Upper lobe of right lung (tissue), 1 donor: Measurements from ENCODE around the gene GRK5. TPM values are rescaled to one million over a fixed set of nuclear protein-coding genes. Genes with fewer than 3 reads are reported as not detected.
A peak's percentile ranks its signal among the peaks of the same experiment; 100 is the strongest.

Experiments
- ATAC-seq: fragments of 200-7000 bp; cut with Tn5 transposase; one replicate; pipeline ENCODE4 v1.9.1; 2020; ENCODE audit warnings: mild to moderate bottlenecking, moderate library complexity
- DNase-seq: peaks from one replicate; pipeline ENCODE4 v3.0.0-alpha.2; 2020
- H3K27ac ChIP-seq: fragments of 200-600 bp; one replicate; pipeline ENCODE4 v1.8.0; 2022
- H3K27me3 ChIP-seq: fragments of 200-600 bp; one replicate; pipeline ENCODE4 v1.8.0; 2022; ENCODE audit warnings: mild to moderate bottlenecking
- H3K36me3 ChIP-seq: fragments of 200-600 bp; one replicate; pipeline ENCODE4 v1.8.0; 2022
- H3K4me1 ChIP-seq: fragments of 200-600 bp; one replicate; pipeline ENCODE4 v1.8.0; 2022
- H3K4me3 ChIP-seq: fragments of 200-600 bp; one replicate; pipeline ENCODE4 v1.8.0; 2022; ENCODE audit warnings: mild to moderate bottlenecking
- H3K9me3 ChIP-seq: fragments of 200-600 bp; one replicate; pipeline ENCODE4 v1.8.0; 2022
- CTCF ChIP-seq: fragments of 200-600 bp; IDR thresholded peaks from one replicate; pipeline ENCODE4 v1.8.0; 2022; ENCODE audit warnings: antibody characterized with exemption
- intact Hi-C: fragments of 100-400 bp; cut with DNase I; formaldehyde crosslinking; loops from one replicate; pipeline ENCODE4 v1.11.0; 2022
- total RNA-seq: library from RNA; stranded (reverse); fragmentation: NEBNext Ultra II Directional; extraction: Animal tissue kit (Norgen Biotek cat#: 25700); gene quantifications from one replicate; pipeline ENCODE4 v1.2.1, GENCODE V29; 2021
- donor health status: DM: no; HTN: yes; CAD: no; lungs with severe emphysema.

GRK5 gene
- total RNA-seq, 1 donor from 2014 or later = 83.5 TPM

DNA sequence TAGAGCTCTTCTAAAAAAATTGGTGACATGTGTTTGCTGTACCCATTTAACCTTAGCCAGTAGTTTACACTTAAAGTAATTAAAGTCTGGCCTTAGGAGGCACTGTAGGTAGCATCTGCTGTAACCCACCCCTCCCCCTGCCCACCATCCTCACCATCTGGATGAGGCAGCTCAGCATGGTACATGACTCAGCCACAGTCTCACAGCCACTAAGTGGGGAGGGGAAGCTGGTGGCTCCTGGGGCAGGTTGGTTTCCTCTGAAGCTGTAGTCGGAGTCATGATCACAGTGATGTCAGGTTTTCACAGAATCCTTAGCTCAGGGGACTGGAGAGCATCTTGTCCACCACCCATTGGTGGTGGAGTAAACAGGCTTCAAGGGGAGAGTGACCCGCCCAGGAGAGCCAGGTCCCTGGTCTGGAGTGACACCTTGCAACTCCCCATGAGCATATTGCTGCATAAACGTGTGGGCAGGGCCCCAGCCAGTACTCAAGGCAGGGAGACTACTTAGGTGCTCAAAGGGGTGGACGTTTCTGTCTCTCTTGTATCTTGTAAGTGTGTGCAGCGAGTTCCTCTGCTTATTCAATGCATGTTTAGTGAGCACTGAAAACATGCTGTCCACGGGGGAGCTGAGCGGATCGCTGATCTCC lies 125.9 kb downstream of the GRK5 start:
- H3K27ac ChIP-seq = no peak overlapping the region
- ATAC-seq = no peak
- peaks cover 14% of the 10 kb centered on the region for H3K4me1 ChIP-seq
- no peak for DNase-seq
- H3K9me3 ChIP-seq = no peaks in the 10 kb centered on the region
- intact Hi-C loops = no loop called here
- no peak overlapping the region for H3K4me3 ChIP-seq
- H3K27me3 ChIP-seq = no peaks in the 10 kb centered on the region
- TF ChIP-seq CTCF = no peak
- H3K36me3 ChIP-seq = peaks cover 17% of the 10 kb centered on the region

DNA sequence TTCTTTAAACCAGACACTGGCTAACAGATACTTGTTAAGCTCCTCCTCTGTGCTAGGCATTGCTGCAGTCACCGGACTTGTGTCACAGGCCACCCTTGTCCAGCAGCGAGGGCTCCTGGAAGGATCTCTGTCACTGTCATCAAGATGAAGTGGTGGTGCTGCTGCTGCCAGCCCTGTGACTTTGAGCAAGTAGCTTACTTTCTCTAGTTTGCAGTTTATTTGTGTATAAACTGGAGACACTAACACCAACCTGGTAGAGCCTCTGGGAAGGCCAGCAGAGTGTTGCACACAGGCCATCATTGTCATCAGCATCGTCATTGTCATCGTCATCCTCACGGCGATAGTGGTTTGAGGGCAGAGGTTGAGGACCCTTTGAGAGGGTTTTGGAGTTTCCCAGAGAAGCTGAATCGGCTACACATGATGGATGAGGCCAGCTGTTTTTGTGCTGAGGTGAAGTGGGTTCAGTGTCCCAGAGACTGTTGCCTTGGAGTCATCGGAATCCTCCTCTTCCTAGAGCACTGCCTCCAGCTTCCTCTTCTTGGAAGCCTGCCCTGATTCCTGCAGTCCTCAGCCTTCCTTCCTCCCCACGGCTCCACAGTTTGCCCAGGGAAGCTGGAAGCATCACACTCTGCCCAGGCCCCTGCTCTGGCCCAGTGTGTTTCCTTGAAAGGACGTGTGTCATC lies 128.4 kb downstream of the GRK5 start:
- TF ChIP-seq CTCF = no peak
- intact Hi-C loops = no loop called here
- Histone ChIP-seq H3K4me1 (peaks cover 15% of the 10 kb centered on the region), H3K9me3 (no peaks in the 10 kb centered on the region), H3K27me3 (no peaks in the 10 kb centered on the region), H3K36me3 (peaks cover 17% of the 10 kb centered on the region), H3K4me3 (no peak overlapping the region), H3K27ac (peak overlapping the region; percentile 36)
- peak; percentile 42 for ATAC-seq
- DNase-seq = no peak

DNA sequence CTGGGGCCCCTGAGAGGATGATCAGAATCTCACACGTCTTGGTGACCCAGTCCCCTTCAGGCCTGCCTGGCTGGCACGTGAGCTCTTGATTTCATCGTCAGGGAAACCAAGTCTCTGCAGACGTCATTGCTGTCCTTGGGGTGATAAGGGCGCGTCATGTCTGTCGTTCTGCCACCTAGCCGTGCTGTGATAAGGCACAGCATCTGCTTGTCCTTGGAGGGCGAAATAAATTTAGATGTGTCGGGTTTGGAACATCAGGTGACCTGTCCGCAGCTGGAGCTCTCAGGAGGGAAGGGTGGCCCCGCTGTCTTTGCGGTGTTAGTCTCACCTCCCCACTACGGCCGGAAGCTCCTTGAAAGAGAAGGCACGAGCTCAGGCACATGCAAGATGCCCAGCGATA lies 129.2 kb downstream of the GRK5 start:
- ATAC-seq (no peak), DNase-seq (no peak)
- intact Hi-C loops = no loop called here
- TF ChIP-seq CTCF = no peak
- H3K27me3 ChIP-seq = no peaks in the 10 kb centered on the region
- H3K4me3 ChIP-seq = no peak overlapping the region
- H3K27ac ChIP-seq = peak overlapping the region; percentile 17
- no peaks in the 10 kb centered on the region for H3K9me3 ChIP-seq
- H3K36me3 ChIP-seq = peaks cover 17% of the 10 kb centered on the region
- H3K4me1 ChIP-seq = peaks cover 21% of the 10 kb centered on the region

DNA sequence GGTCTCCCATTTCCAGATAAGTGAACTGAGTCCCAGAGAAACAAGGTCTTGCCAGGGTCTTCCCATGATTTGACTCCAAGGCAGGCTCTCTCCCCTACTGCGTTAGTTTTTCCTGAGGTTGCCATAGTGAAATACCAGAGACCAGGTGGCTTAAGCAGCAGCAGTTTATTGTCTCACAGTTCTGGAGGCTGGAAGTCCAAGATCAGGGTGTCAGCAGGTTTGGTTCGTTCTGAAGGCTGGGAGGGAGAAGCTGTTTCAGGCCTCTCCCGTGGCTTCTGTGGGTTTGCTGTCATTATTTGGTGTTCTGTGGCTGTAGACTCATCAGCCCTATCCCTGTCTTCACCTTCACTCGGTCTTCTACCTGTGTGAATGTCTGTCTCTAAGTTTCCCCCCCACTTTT lies 129.9 kb downstream of the GRK5 start:
- no peaks in the 10 kb centered on the region for H3K27me3 ChIP-seq
- no peak for ATAC-seq
- H3K4me3 ChIP-seq = no peak overlapping the region
- H3K36me3 ChIP-seq = peaks cover 14% of the 10 kb centered on the region
- TF ChIP-seq CTCF = no peak
- intact Hi-C loops = no loop called here
- H3K9me3 ChIP-seq = no peaks in the 10 kb centered on the region
- DNase-seq = no peak
- H3K27ac ChIP-seq = no peak overlapping the region
- peaks cover 26% of the 10 kb centered on the region for H3K4me1 ChIP-seq

DNA sequence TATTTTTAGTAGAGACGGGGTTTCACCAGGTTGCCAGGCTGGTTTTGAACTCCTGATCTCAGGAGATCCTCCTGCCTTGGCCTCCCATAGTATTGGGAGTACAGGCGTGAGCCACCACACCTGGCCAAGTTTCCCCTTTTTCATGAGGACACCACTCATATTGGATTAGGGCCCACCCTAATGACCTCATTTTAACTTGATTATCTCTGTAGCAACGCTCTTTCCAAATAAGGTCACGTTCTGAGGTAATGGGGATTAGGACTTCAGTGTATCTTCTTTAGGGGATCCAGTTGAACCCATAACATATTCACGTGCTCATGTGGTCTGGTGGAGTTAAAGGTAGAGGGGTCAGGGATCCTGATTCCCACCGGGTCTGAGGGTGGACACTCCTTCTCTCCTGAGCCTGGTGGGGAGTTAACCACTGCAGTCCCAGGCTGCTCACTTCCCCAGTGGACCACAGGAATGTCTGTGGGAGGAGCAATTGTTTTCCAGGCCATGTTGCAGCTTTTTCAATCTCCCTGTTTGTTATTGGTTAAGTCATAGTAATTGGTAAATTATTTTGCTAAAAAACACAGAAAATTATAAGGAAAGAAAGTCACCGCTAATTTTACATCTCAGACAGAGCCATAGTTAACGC lies 130.5 kb downstream of the GRK5 start:
- intact Hi-C loops = no loop called here
- no peak overlapping the region for H3K27ac ChIP-seq
- no peak for DNase-seq
- no peaks in the 10 kb centered on the region for H3K9me3 ChIP-seq
- no peaks in the 10 kb centered on the region for H3K27me3 ChIP-seq
- H3K4me3 ChIP-seq = no peak overlapping the region
- ATAC-seq = no peak
- no peak for TF ChIP-seq CTCF
- peaks cover 33% of the 10 kb centered on the region for H3K4me1 ChIP-seq
- peaks cover 11% of the 10 kb centered on the region for H3K36me3 ChIP-seq
